Stimulated activated CD4-positive, alpha-beta T cell treated with anti-CD3 and anti-CD28 coated beads, TNF-alpha, amount 100 ng/mL, for 24 hours (primary cell): ENCODE data around the gene VDR.

ENCODE experiments used
- DNase-seq, 3 experiments: peaks; one replicate each; pipeline ENCODE4 v3.0.0-alpha.2; 2020; ENCODE audit warnings: low read depth in 3 of 3

The VDR gene

GRCh38 chr12:47795121-47795813, 109.5 kb downstream of the VDR start:
- DNase-seq = no peak

GRCh38 chr12:47794679-47795078, 110.1 kb downstream of the VDR start:
- DNase-seq = no peak

- no peak for DNase-seq
These were observed 111.6 kb downstream of the VDR start for GRCh38 chr12:47793015-47793681.

- no peak for DNase-seq
These were observed 112.9 kb downstream of the VDR start for GRCh38 chr12:47791874-47792273.
